Right atrium auricular region (tissue), 2 donors: Measurements from ENCODE around the gene DROSHA. TPM values are rescaled to one million over a fixed set of nuclear protein-coding genes. Genes with fewer than 3 reads are reported as not detected.

Source experiments
- DNase-seq: peaks from one replicate; pipeline ENCODE4 v3.0.0-alpha.2; 2019; ENCODE audit warnings: low spot score
- H3K27ac ChIP-seq, 2 donors: fragments of 200-600 bp; sonication (generic); 1 replicate in 1 of 2; 2 replicates in 1 of 2; pipeline ENCODE4 v1.5.1; 2016 to 2019
- H3K27me3 ChIP-seq, 2 donors: fragments of 200-600 bp; sonication (generic); one replicate each; pipeline versions ENCODE4 v1.5.1 to v1.6.0; 2017 to 2019
- H3K36me3 ChIP-seq: fragments of 200-600 bp; sonication (generic); one replicate; pipeline ENCODE4 v1.5.1; 2016
- H3K4me1 ChIP-seq, 2 donors: fragments of 200-600 bp; sonication (generic); one replicate each; pipeline versions ENCODE4 v1.5.1 to v1.6.0; 2017 to 2019
- H3K4me3 ChIP-seq, 2 donors: fragments of 200-600 bp; sonication (generic); 1 replicate in 1 of 2; 2 replicates in 1 of 2; pipeline ENCODE4 v1.5.1; 2017 to 2019; ENCODE audit warnings: mild to moderate bottlenecking in 1 of 2, moderate library complexity in 1 of 2
- H3K9me3 ChIP-seq, 2 donors: fragments of 200-600 bp; sonication (generic); one replicate each; pipeline ENCODE4 v1.5.1; 2019
- total RNA-seq, 2 donors: library from RNA; depleted of rRNA; stranded (reverse); fragments of >200 nt; gene quantifications; one replicate each; pipeline ENCODE4 v1.1.0, GENCODE V29; 2016
- TF ChIP-seq, protein P1 (sequence below), 2 donors: fragments of 200-600 bp; sonication (generic); IDR thresholded peaks; one replicate each; pipeline ENCODE4 v1.5.1; 2019; ENCODE audit warnings: antibody characterized with exemption in 2 of 2

DROSHA gene
- total RNA-seq, 2 donors from 2014 or later, result 27.3 to 28.5 TPM

GRCh38 chr5:31469886-31470285 lies 62.0 kb downstream of the DROSHA start:
- DNase-seq, result no peak
- no peaks in the 10 kb centered on the region for H3K27me3 ChIP-seq
- no peak overlapping the region for H3K27ac ChIP-seq
- no peaks in the 10 kb centered on the region for H3K4me1 ChIP-seq
- TF ChIP-seq, protein P1, sequence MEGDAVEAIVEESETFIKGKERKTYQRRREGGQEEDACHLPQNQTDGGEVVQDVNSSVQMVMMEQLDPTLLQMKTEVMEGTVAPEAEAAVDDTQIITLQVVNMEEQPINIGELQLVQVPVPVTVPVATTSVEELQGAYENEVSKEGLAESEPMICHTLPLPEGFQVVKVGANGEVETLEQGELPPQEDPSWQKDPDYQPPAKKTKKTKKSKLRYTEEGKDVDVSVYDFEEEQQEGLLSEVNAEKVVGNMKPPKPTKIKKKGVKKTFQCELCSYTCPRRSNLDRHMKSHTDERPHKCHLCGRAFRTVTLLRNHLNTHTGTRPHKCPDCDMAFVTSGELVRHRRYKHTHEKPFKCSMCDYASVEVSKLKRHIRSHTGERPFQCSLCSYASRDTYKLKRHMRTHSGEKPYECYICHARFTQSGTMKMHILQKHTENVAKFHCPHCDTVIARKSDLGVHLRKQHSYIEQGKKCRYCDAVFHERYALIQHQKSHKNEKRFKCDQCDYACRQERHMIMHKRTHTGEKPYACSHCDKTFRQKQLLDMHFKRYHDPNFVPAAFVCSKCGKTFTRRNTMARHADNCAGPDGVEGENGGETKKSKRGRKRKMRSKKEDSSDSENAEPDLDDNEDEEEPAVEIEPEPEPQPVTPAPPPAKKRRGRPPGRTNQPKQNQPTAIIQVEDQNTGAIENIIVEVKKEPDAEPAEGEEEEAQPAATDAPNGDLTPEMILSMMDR (IDR thresholded peaks at IDR 0.05), result no peak
- no peaks in the 10 kb centered on the region for H3K9me3 ChIP-seq
- peaks cover 12% of the 10 kb centered on the region for H3K36me3 ChIP-seq
- no peak overlapping the region for H3K4me3 ChIP-seq

DNA sequence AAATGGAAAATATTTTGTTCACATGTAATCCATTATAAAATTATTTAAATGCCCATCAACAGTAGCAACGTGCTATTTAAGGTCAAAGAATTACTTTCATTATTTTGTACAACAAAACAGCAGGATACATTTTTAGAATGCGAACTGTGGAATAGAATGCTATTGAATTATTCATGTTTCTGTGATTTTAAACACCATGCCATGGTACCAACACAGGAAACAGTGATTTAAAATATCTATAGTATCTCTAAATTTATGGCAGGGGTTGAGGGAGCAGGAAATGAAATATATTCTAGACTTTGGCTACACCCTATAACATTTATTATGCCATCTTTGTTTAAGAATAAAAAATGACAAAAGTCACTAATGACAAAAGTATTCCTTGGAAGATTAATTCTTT lies 62.4 kb downstream of the DROSHA start:
- no peaks in the 10 kb centered on the region for H3K4me1 ChIP-seq
- H3K36me3 ChIP-seq, result peaks cover 12% of the 10 kb centered on the region
- no peaks in the 10 kb centered on the region for H3K9me3 ChIP-seq
- H3K4me3 ChIP-seq, result no peak overlapping the region
- TF ChIP-seq, protein P1 (IDR thresholded peaks at IDR 0.05), result no peak
- H3K27ac ChIP-seq, result no peak overlapping the region
- no peaks in the 10 kb centered on the region for H3K27me3 ChIP-seq
- DNase-seq, result no peak

GRCh38 chr5:31465291-31465690 lies 66.6 kb downstream of the DROSHA start:
- H3K4me1 ChIP-seq, result no peaks in the 10 kb centered on the region
- no peaks in the 10 kb centered on the region for H3K9me3 ChIP-seq
- no peak for DNase-seq
- no peaks in the 10 kb centered on the region for H3K27me3 ChIP-seq
- H3K4me3 ChIP-seq, result no peak overlapping the region
- TF ChIP-seq, protein P1 (IDR thresholded peaks at IDR 0.05), result no peak
- peaks cover 38% of the 10 kb centered on the region for H3K36me3 ChIP-seq
- H3K27ac ChIP-seq, result no peak overlapping the region

- DNase-seq, result no peak
- Histone ChIP-seq H3K9me3 (no peaks in the 10 kb centered on the region), H3K27me3 (no peaks in the 10 kb centered on the region), H3K4me3 (no peak overlapping the region), H3K27ac (no peak overlapping the region), H3K4me1 (no peaks in the 10 kb centered on the region), H3K36me3 (peaks cover 46% of the 10 kb centered on the region)
- TF ChIP-seq, protein P1 (IDR thresholded peaks at IDR 0.05), result no peak
These were observed 67.8 kb downstream of the DROSHA start for GRCh38 chr5:31464081-31464480.

GRCh38 chr5:31463351-31463750 lies 68.5 kb downstream of the DROSHA start:
- H3K9me3 ChIP-seq, result no peaks in the 10 kb centered on the region
- no peak for DNase-seq
- no peak overlapping the region for H3K4me3 ChIP-seq
- no peaks in the 10 kb centered on the region for H3K27me3 ChIP-seq
- peaks cover 48% of the 10 kb centered on the region for H3K36me3 ChIP-seq
- no peaks in the 10 kb centered on the region for H3K4me1 ChIP-seq
- H3K27ac ChIP-seq, result no peak overlapping the region
- TF ChIP-seq, protein P1 (IDR thresholded peaks at IDR 0.05), result no peak

- Histone ChIP-seq H3K9me3 (peaks cover 0 to 14% of the 10 kb centered on the region in 2 donors), H3K4me1 (no peaks in the 10 kb centered on the region), H3K27me3 (no peaks in the 10 kb centered on the region), H3K36me3 (peaks cover 52% of the 10 kb centered on the region), H3K27ac (no peak overlapping the region), H3K4me3 (no peak overlapping the region)
- TF ChIP-seq, protein P1 (IDR thresholded peaks at IDR 0.05), result no peak
- DNase-seq, result no peak
These were observed 72.3 kb downstream of the DROSHA start for GRCh38 chr5:31459594-31459993.
